GM21447 (cell line): Measurements from ENCODE around the gene SLC4A5.
"Not testable (repeated sequence)": the region's sequence is repeated elsewhere in the genome, so short reads cannot be mapped to it uniquely, and the experiment has no call there.

Source experiments
- ATAC-seq: cut with Tn5 transposase; IDR thresholded peaks from one replicate; pipeline ENCODE4 v1.9.1; 2021; ENCODE audit not compliant: unreplicated experiment

The SLC4A5 gene

DNA sequence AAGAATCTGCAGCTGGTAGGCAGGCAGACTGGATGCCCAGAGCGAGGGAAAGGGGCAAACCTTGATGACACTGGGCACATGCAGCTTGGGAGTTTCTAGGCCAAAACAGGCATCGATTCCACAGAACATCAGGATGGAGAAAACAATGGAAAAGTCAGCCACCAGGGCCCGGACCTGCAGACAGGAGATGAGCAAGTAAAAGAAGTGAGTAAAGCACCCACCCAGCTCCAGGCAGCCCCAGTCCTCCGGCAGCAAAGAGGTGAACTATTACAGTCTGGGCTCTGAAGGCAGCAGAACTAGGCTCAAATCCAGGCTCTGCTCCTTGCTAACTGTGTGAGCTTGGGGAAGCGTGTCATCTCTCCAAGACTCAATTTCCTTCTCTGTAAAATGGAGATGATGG, 108.2 kb downstream of the SLC4A5 start:
- no peak for ATAC-seq

DNA sequence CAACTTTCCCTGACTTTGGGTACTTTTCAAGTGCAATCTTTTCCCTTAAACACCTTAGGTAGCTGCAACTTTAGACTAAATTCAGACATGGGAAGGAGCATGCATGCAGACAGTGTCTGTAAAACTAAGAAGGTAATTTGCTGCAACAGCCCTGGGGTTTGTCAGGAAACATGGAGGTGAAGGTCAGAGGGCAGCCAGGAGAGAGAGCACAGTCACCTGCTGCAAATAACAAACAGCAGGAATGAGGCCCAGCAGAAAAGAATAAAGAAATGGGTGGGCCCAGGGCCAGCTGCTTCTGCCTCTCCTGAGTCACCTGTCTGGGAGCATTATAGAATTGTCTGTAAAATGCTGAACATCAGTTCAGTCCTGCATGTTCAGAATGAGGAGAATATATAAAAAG, 109.6 kb downstream of the SLC4A5 start:
- no peak for ATAC-seq

DNA sequence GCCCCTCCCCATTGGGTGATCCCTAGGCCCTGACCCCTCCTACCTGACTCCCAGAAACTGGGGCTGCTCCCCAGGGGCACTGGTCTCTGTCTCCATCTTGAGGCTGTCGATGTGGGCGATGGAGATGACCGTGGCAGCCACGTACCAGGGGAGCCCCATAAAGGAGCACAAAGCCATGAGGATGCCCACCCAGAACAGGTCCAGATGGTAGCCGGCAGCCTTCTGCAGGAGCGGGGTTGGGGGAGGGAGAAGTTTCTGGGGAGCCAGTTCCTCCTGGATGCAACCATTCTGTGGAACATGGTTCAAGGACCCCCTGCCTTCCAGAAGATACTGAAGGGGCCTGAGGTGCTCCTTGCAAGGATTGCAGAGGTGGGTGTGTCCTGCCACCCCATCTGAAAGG, 110.8 kb downstream of the SLC4A5 start:
- ATAC-seq = no peak

- not testable (repeated sequence) for ATAC-seq
These were observed 113.4 kb downstream of the SLC4A5 start for GRCh38 chr2:74229865-74230264.

DNA sequence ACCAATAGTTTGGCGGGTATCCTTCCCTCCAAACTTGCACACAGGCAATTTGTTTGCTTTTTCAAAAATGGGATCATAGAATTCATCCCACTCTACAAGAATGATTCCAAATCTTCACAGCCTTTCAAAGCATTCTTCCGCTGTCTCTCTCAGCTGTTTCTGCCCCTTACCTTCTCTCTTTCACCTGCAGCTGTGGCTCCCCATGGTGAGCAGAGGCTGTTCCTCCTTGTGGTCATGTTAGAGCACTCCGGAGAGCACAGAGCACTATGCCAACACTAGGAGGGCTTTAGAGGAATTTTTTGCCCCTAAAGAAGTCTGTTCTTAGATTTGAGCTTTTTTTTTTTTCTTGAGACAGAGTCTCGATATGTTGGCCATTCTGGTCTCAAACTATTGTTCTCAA, 114.4 kb downstream of the SLC4A5 start:
- no peak for ATAC-seq

- ATAC-seq = no peak
These were observed 115.6 kb downstream of the SLC4A5 start for GRCh38 chr2:74227646-74228045.

DNA sequence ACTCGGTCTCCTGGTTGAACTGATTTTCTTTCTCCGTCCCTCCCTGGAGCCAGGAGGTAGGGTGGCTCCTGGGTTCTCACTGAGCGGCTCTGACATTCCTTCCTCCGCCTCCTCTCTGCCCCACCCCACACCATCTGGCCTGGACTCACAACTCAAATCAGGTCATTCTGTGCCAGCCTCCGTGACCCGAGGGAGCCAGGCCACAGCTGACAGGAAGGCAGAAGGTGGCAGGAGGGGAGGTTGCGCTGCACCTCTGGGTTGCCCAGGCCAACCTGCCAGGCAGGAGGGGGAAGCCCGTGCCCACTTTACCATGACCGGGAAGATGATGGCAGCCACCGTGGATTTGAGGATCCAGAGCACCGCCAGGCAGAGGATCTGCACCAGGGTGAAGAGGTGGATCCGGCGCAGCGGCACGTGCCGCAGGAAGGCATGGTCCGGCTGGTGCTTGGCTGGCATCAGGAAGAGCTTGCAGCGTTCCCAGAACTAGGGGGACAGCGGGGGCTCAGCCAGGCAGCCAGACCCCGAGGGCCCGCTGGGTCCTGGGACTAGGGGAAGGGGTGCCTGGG, 116.5 kb downstream of the SLC4A5 start:
- ATAC-seq = no peak

GRCh38 chr2:74225698-74226459, 117.3 kb downstream of the SLC4A5 start:
- no peak for ATAC-seq

DNA sequence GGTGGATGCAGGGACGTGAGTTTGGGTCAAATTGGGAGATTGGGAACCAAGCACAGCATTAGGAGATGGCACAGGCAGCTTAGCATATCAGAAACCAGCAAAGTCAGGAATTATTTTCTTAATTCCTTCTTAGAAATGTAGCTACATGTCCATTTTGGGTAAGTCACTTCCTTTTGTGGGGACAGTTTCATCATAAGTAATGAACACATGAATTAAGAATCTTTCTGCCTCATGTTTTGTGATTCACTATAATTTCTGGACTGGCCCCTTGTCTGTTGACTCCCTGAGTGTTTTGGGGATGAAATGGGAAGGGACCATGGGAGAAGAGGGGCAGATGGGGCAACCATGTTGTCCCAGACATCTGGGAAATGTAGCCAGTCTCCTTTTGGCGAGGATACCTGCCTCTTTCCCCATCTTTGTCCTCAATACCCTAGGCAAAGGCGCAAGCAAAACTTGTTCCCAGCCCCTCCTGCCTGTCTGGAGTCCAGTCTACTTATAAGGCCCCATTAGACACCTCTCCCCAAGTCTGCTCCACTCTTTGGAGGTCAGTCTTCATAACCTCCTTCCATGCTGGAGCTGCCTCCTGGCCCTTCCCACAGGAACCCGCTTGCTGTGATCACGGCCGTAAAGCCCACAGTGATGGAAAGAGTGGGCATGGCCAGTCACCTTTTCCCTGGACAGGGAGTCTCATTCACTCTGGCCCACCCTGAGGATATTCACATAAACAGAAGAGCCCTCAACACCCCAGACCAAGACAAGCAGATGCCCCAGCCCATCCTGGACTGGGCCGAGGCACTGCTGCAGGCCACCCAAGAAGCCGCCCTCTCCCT, 119.1 kb downstream of the SLC4A5 start:
- no peak for ATAC-seq

DNA sequence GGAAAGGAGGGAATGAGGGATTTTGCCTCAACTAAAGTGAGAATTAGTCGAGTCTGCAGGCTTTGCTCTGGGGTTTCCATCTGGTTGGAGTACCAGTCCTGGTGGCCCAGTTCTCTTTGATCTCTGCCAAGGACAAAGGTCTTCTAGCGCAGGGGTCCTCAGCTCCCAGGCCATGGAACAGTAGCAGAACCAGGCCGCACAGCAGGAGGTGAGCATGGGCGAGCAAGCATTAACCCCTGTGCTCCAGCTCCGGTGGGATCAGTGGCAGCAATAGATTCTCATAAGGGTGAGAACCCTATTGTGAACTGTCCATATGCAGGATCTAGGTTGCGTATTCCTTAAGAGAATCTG, 120.9 kb downstream of the SLC4A5 start:
- no peak for ATAC-seq

- no peak for ATAC-seq
These were observed 121.5 kb downstream of the SLC4A5 start for GRCh38 chr2:74221604-74222299.

DNA sequence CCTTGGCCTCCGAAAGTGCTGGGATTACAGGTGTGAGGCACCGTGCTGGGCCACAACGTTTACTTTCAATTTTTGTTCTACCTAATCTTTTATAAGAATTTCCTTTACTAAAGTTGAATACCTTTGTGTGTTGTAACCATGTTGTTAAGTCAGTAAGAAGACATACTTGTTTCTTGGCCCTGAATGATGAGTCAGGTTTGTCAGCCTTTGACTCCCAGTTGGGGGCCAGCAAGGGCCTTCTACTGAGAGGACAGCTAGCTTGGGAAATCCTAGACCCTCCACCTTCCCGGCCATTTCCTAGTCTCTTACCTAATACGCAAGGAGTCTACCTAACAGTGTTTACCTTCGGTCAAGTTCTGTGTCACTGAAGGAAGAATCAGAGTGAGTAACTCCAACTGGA, 122.1 kb downstream of the SLC4A5 start:
- no peak for ATAC-seq

GRCh38 chr2:74219846-74220486, 123.2 kb downstream of the SLC4A5 start:
- ATAC-seq = no peak

GRCh38 chr2:74216642-74217041, 126.6 kb downstream of the SLC4A5 start:
- ATAC-seq = no peak

DNA sequence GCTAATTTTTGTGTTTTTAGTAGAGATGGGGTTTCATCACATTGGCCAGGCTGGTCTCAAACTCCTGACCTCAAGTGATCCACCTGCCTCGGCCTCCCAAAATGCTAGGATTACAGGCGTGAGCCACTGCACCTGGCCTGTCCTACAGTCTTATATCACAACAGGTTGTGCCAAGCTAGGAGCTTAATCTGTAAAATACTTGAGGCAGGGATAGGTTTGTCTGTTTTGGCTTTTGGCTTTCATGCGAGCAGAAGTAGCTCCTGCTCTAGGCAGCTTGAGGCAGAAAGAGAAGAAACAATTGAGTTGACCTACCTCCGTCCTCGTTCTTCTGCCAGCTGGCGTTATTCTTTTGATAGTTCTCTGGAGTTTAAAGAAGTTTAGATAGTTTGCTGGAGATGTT, 127.4 kb downstream of the SLC4A5 start:
- not testable (repeated sequence) for ATAC-seq

GRCh38 chr2:74212702-74213410, 130.4 kb downstream of the SLC4A5 start:
- no peak for ATAC-seq

DNA sequence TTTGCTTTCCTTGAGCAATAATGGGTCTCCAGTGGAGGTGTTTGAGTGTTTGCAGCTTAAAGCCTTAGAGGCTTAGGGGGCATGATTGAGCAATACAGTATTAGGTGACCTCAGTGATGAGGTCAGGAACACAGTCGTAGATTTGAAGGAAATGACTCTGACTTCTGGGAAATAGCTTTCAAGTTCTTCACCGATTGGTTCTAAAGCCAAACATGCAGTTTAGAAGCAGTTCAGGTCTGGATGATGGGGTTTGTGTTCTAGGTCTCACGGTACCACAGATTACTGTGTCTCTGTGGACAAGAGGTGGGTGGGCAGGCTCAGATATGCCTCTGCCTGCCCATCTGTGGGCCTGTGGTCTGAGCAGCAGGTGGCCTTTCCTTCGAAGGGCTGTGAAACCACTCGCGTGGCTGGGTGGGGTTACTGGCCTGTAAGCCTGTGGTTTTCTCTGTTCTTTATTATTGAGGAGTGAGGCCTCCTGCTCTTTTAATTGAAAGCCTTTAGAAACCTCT, 137.0 kb downstream of the SLC4A5 start:
- peak; percentile 75 for ATAC-seq

GRCh38 chr2:74205596-74205995, 137.6 kb downstream of the SLC4A5 start:
- peak; percentile 56 for ATAC-seq

- ATAC-seq = no peak
These were observed 138.1 kb downstream of the SLC4A5 start for GRCh38 chr2:74205113-74205512.

DNA sequence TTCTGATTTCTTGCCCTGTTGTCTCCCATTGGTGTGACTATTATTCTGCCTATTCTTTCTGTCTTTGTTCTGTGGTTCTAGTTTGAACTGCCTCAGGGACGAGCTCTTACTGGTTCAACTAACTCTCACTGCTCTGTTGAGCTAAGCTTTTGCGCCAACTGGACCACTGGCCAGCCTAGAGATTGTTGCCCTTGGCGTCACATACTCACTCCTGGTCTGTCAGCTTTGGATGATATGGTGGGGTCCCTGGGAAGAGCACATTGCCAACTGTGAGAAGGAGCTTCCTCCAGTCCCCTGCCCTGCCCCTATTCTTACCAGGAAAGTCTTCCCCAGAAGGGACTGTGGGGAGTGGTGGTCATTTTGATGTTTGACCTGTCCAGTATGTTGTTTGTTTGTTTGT, 138.8 kb downstream of the SLC4A5 start:
- no peak for ATAC-seq
